Effector memory CD8-positive, alpha-beta T cell (primary cell): ENCODE measurements around the gene USH2A.

Experiments used
- ATAC-seq: fragments of 150-1000 bp; cut with Tn5 transposase; replicated peaks from 2 replicates; pipeline ENCODE4 v1.10.0; 2021; ENCODE audit warnings: mild to moderate bottlenecking, moderate library complexity
- DNase-seq, 3 experiments: peaks; one replicate each; pipeline ENCODE4 v3.0.0; 2021
- H3K27ac Mint-ChIP-seq, 2 donors: one replicate each; pipeline ENCODE4 v1.8.0; 2022; ENCODE audit warnings: mild to moderate bottlenecking in 2 of 2, mixed read lengths in 2 of 2, moderate library complexity in 2 of 2
- H3K27me3 Mint-ChIP-seq, 2 donors: one replicate each; pipeline ENCODE4 v1.8.0; 2022; ENCODE audit warnings: mixed read lengths in 2 of 2
- H3K36me3 Mint-ChIP-seq: one replicate; pipeline ENCODE4 v1.8.0; 2022; ENCODE audit warnings: mild to moderate bottlenecking, moderate library complexity, mixed read lengths; ENCODE audit not compliant: insufficient read depth
- H3K4me1 Mint-ChIP-seq, 2 donors: one replicate each; pipeline ENCODE4 v1.8.0; 2022; ENCODE audit warnings: low read depth in 2 of 2, mixed read lengths in 2 of 2
- H3K4me3 Mint-ChIP-seq, 2 donors: one replicate each; pipeline ENCODE4 v1.8.0; 2022; ENCODE audit warnings: mild to moderate bottlenecking in 2 of 2, mixed read lengths in 2 of 2, moderate library complexity in 2 of 2
- H3K9me3 Mint-ChIP-seq, 2 donors: one replicate each; pipeline ENCODE4 v1.8.0; 2022; ENCODE audit warnings: mixed read lengths in 2 of 2

The USH2A gene

DNA sequence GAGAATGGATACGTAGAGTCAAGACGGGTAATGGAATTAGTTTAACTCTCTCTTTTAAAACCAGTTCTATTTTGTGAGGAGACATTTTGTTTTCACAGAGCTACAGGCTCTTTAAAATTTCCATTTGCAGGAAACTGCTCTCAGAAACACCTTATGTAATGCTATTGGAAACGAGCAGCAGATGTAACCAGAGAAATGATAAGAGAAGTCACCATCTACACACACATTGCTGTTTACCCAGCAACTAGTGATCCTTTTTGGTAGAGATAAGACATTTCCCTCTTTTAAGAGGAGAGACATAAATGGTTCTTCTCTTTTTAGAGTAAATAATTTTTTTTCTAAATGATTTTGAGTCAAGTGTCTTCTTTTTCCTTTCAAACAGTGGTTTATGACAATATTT is 775.5 kb downstream of the USH2A start:
- H3K4me1 Mint-ChIP-seq: no peaks in the 10 kb centered on the region
- ATAC-seq: no peak
- no peak for DNase-seq
- H3K9me3 Mint-ChIP-seq: peaks cover 12 to 14% of the 10 kb centered on the region in 2 donors
- no peak overlapping the region for H3K27ac Mint-ChIP-seq
- H3K36me3 Mint-ChIP-seq: no peaks in the 10 kb centered on the region
- H3K4me3 Mint-ChIP-seq: no peak overlapping the region
- H3K27me3 Mint-ChIP-seq: no peaks in the 10 kb centered on the region

DNA sequence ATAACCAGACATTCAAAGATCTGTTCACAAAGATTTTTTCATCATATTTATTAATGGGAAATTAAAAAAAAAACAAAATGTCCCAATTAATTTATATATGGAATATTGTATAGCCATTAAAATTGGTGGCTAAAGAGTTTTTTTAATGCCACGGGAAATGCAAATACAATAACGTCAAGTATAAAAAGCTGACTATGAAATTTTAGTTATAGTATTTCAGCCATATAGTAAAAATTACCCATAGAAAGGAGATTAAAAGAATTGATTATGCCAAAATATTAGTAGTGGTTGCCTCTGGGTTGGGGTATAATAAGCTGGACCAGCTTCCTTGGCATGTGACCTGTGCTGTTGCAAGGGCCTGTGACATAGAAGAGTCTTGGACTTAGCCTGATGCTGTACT is 777.4 kb downstream of the USH2A start:
- Mint-ChIP-seq H3K27me3 (no peaks in the 10 kb centered on the region), H3K4me3 (no peak overlapping the region), H3K36me3 (no peaks in the 10 kb centered on the region), H3K9me3 (peaks cover 10 to 14% of the 10 kb centered on the region in 2 donors), H3K4me1 (no peaks in the 10 kb centered on the region), H3K27ac (no peak overlapping the region)
- ATAC-seq (no peak), DNase-seq (no peak)

DNA sequence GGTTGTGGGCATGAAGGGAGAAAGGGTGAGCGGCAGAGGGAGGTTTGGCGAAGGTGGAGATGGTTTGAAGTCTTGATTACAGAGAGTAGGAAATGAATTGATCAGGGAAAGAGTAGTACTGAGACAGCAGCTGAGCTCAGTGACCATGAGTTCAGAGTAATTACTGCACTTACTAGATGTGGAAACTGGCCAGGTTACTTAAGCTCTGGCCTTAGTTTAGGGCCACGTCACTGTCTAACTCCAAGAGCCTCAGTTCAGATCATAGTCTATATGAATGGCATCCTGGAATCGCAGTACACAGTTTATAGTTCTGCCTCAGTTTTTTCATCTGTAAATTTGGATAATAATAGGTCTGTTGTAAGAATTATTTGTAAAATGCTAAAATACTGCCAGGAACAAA is 778.1 kb downstream of the USH2A start:
- Mint-ChIP-seq H3K27ac (no peak overlapping the region), H3K36me3 (no peaks in the 10 kb centered on the region), H3K27me3 (no peaks in the 10 kb centered on the region), H3K4me3 (no peak overlapping the region), H3K4me1 (no peaks in the 10 kb centered on the region), H3K9me3 (peaks cover 10 to 14% of the 10 kb centered on the region in 2 donors)
- ATAC-seq: no peak
- DNase-seq: no peak

DNA sequence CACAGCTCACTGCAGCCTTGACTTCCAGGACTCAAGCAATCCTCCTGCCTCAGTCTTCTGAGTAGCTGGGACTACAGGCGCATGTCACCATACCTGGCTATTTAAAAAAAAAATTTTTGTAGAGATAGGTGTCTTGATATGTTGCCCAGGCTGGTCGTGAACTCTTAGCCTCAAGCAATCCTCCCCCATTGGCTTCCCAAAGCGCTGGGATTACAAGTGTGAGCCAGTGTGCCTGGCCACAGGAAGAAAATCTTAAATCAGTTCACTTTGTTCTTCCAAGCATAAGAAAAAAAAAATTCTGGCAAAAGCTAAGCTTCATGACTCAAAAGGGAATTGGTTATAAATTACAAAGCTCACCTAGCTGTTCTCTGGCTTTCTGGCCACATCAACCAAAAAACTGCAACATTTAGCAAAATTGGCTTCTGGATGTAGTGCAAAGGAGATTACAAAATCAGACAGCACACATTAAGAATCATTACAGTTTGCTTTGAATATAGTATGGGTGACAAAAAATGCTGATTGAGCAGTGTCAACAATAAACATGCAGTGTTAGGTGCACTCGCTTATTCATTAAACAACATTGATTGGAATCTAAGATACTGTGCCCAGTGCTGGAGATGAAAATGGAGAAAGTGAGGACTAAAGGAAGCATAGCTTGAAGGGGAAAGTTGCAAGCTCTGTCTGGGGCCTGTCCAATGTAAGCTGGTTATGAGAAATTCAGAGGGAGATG is 779.5 kb downstream of the USH2A start:
- Mint-ChIP-seq H3K4me1 (no peaks in the 10 kb centered on the region), H3K4me3 (no peak overlapping the region), H3K36me3 (no peaks in the 10 kb centered on the region), H3K27ac (no peak overlapping the region), H3K27me3 (no peaks in the 10 kb centered on the region), H3K9me3 (peaks cover 13 to 14% of the 10 kb centered on the region in 2 donors)
- DNase-seq: no peak
- no peak for ATAC-seq

DNA sequence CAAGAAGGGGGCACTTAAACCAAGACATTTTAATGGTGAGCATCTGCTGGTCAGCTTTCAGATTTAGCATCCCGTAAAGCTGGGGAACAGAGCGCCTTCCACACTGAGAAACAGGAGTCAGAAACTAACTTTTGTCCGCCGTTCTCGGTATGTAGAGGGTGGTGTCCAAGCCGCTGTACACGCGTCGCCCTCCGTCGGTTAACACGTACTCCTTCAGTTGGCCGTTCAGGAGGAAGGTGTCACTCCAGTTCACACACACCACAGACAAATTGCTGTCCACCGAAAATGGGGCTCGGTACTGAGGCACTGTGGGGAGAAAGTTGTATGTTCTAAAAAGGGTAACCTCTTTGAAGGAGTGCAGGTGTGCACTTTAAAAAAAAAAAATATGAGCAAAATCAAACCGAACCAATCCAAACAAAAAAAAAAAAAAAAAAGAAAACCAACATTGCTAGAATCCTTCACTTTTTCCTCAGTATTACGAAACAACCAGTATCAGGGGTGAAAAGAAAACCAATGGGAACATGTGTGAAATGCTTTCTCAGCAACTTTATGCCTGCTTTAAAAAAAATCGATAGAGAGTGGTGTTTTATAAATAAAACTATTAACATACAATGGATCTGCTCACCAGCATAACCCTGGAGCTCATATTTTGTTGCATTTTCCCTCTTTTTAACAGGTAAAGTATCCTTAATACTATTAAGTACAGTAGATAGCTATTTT is 782.7 kb downstream of the USH2A start:
- ATAC-seq (no peak), DNase-seq (no peak)
- Mint-ChIP-seq H3K27me3 (no peaks in the 10 kb centered on the region), H3K4me1 (no peaks in the 10 kb centered on the region), H3K9me3 (peaks cover 13 to 14% of the 10 kb centered on the region in 2 donors), H3K4me3 (no peak overlapping the region), H3K27ac (no peak overlapping the region), H3K36me3 (no peaks in the 10 kb centered on the region)

DNA sequence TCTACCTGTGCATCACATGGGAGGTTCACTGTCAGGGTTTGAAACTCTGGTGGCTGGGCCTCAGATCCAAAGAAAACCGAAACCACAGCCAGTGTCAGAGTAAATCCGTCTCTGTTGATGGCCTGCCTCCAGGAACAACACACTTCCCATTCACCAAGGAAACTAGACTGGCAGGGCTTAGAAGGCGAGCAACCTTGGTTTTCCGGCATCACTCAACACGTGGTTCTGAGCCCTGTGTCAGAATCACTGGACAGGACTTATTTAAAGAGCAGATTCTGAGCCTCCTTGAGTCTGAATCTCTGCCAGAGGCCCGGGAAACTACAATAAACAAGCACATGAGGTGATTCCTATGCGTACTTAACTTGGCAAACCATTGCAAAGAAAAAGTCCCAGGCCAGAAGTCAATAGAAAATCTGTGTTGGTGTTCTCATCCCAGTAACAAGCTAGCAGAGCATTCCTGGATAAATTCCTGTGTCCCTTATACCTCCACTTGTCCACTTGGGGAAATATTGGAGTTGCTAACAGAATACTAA is 786.1 kb downstream of the USH2A start:
- no peak overlapping the region for H3K4me3 Mint-ChIP-seq
- ATAC-seq: no peak
- H3K9me3 Mint-ChIP-seq: peaks cover 0 to 3% of the 10 kb centered on the region in 2 donors
- DNase-seq: no peak
- H3K27ac Mint-ChIP-seq: no peak overlapping the region
- no peaks in the 10 kb centered on the region for H3K4me1 Mint-ChIP-seq
- H3K27me3 Mint-ChIP-seq: no peaks in the 10 kb centered on the region
- H3K36me3 Mint-ChIP-seq: no peaks in the 10 kb centered on the region

DNA sequence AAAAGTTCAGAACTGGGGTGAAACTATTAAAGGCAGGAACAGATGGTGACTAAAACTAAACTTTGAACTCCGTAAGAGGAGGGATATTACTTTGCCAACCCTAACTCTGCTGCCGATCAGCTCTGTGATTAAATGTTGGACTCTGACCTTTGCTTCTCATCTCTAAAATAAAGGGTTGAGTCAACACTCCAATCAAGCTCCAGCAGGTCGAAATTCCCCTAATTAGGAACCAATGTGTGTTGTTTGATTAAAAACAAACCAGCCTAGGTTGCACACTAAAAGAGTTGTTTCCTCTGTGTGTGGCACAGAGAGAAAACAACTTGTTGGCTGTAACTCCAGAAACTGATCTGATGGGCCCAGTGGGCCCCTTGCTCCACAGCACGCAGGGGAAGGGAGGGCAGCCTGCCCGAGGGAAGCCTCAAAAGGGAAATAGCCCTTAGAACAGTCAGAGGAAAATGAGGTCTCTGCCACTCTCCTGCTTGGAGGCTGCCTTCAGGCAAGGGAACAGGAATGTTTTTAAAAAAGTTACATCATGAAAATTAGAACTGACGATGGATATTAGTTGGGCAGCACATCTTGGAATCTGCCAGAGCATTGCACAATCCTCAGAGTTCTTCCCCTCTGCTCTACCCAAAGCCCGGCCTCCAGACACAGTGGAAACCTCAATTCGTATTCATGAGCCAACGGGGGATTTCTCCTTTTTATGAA is 786.8 kb downstream of the USH2A start:
- no peak overlapping the region for H3K4me3 Mint-ChIP-seq
- no peak overlapping the region for H3K27ac Mint-ChIP-seq
- DNase-seq: no peak
- H3K4me1 Mint-ChIP-seq: no peaks in the 10 kb centered on the region
- peaks cover 0 to 3% of the 10 kb centered on the region in 2 donors for H3K9me3 Mint-ChIP-seq
- no peak for ATAC-seq
- no peaks in the 10 kb centered on the region for H3K36me3 Mint-ChIP-seq
- H3K27me3 Mint-ChIP-seq: no peaks in the 10 kb centered on the region

DNA sequence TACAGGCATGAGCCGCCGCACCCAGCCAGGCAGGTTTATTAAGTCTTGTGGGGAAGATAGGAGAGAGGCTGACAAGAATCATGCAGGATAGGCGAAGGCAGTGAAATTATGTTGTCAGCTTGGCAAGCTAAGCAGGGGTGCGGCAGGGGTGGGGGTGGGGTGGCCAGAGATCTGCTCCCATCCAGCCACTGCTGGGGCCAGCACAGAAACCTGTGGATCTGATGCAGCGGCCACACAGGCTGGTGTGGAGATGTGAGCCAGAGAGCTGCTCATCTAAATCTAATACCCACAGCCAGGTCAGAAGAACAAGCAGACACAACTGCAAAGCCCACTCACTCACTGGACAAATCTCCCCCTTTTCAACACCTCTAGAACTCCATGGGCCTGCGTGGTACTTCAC is 787.4 kb downstream of the USH2A start:
- Mint-ChIP-seq H3K4me3 (no peak overlapping the region), H3K36me3 (no peaks in the 10 kb centered on the region), H3K9me3 (peaks cover 0 to 3% of the 10 kb centered on the region in 2 donors), H3K4me1 (no peaks in the 10 kb centered on the region), H3K27me3 (no peaks in the 10 kb centered on the region), H3K27ac (no peak overlapping the region)
- DNase-seq (no peak), ATAC-seq (no peak)

DNA sequence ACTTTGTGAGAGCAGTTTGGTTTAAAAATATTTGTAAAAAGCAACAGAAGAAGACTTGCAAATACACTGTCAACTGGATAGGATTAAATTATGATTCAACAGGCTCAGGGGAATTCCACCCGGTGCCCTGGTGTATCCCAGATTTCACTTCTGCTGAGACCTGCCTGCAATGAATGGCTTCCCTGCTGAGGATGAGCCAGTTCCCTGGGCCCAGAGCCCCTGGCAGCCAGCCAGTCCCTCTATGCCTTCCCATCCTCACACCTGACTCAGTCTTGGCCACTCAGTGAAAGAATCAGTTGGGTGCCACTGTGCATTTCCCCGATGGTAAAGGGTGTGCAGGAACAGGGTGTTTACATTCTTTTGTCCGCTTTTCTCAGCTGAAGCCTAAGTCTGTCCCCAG is 791.8 kb downstream of the USH2A start:
- no peak for DNase-seq
- no peaks in the 10 kb centered on the region for H3K27me3 Mint-ChIP-seq
- no peaks in the 10 kb centered on the region for H3K36me3 Mint-ChIP-seq
- H3K4me1 Mint-ChIP-seq: no peaks in the 10 kb centered on the region
- no peak overlapping the region for H3K4me3 Mint-ChIP-seq
- no peak for ATAC-seq
- H3K9me3 Mint-ChIP-seq: peaks cover 2 to 7% of the 10 kb centered on the region in 2 donors
- no peak overlapping the region for H3K27ac Mint-ChIP-seq

DNA sequence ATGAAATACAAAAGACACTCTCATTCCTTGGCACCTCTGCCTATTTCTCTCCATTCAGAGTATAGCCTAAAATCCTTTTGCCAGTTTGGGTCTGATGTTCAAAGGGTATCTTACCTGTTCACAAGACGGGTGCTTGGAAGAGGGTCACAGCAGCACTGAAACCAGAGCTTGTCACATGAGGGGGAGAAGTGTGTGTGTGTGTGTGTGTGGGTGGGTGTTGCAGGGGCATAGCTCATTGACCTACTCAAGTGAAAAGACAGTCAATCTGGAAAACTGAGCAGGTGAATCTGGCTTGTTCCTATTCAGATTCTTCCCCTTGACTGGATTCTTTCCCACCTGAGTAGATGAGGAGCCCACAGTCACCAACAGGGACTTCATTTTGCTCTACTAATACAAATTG is 792.2 kb downstream of the USH2A start:
- H3K27me3 Mint-ChIP-seq: no peaks in the 10 kb centered on the region
- no peaks in the 10 kb centered on the region for H3K36me3 Mint-ChIP-seq
- H3K4me3 Mint-ChIP-seq: no peak overlapping the region
- ATAC-seq (no peak), DNase-seq (no peak)
- H3K9me3 Mint-ChIP-seq: peaks cover 2 to 7% of the 10 kb centered on the region in 2 donors
- no peaks in the 10 kb centered on the region for H3K4me1 Mint-ChIP-seq
- H3K27ac Mint-ChIP-seq: no peak overlapping the region

DNA sequence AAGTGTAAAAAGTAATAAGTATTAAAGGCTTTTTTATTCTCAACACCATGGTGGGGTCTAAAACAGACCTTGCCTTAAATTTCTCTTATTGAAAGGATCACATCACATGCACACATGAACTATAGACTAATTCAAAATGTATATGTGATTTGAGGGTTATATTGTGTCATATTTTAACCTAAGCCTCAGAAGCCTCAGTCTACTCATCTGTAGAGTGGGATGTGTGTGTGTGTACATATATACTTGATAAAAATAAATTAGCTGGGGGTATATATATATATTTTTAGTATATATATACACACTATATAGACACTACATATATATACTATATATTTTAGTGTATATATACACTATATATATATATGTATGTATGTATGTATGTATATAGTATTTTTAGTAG is 797.3 kb downstream of the USH2A start:
- Mint-ChIP-seq H3K4me3 (no peak overlapping the region), H3K9me3 (peaks cover 2 to 9% of the 10 kb centered on the region in 2 donors), H3K36me3 (no peaks in the 10 kb centered on the region), H3K4me1 (no peaks in the 10 kb centered on the region), H3K27ac (no peak overlapping the region), H3K27me3 (no peaks in the 10 kb centered on the region)
- no peak for DNase-seq
- no peak for ATAC-seq

DNA sequence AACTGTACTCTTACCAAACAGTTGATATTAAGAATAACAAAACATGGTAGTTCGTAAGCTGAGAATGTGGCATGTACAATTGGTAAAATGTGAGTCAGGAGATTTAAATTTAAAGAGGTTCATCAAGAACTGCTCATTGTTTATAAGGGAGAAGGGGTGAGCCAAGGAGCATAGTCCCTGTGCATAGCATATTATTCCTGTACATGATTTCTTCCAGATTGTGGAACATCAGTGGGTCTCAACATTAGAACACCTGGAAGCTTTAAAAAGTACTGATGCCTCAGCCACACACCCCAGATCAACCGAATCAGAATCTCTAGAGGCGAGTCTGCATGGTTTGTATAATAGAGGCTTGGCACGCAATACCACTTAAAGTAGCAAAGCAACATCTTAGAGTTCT is 800.1 kb downstream of the USH2A start:
- H3K27me3 Mint-ChIP-seq: no peaks in the 10 kb centered on the region
- H3K27ac Mint-ChIP-seq: no peak overlapping the region
- H3K4me1 Mint-ChIP-seq: no peaks in the 10 kb centered on the region
- H3K4me3 Mint-ChIP-seq: no peak overlapping the region
- H3K36me3 Mint-ChIP-seq: peaks cover 3% of the 10 kb centered on the region
- DNase-seq: no peak
- no peak for ATAC-seq
- H3K9me3 Mint-ChIP-seq: peaks cover 3 to 6% of the 10 kb centered on the region in 2 donors

DNA sequence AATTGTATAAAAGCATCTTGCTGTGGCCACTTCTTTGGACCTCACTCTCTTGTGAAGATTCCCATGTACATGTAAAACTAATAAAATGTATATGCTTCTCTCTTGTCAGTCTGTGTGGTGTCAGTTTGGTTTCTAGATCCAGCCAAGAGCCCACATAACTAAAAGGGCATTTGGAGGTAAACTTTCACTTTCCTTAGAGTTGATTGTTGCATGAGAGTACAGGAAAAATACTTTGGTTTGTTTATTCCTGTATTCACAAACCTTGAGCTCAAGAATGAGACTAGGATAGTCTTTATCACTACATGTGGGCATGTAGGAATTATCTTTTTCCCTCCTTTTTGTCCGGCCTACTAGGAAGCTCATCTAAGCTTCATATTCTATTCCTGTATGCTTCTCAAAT is 805.3 kb downstream of the USH2A start:
- H3K27ac Mint-ChIP-seq: no peak overlapping the region
- ATAC-seq: no peak
- H3K36me3 Mint-ChIP-seq: peaks cover 3% of the 10 kb centered on the region
- H3K9me3 Mint-ChIP-seq: peaks cover 6% of the 10 kb centered on the region in 2 donors
- no peak overlapping the region for H3K4me3 Mint-ChIP-seq
- no peaks in the 10 kb centered on the region for H3K4me1 Mint-ChIP-seq
- DNase-seq: no peak
- no peaks in the 10 kb centered on the region for H3K27me3 Mint-ChIP-seq
